H1 (cell line): ENCODE measurements around the gene CUBN. TPM values are rescaled to one million over a fixed set of nuclear protein-coding genes. Genes with fewer than 3 reads are reported as not detected.

Source experiments
- CHD7 ChIP-seq: fragments of 300-600 bp; sonication (generic); IDR thresholded peaks from 2 replicates; pipeline ENCODE4 v1.7.1; 2012; ENCODE audit warnings: low read length, moderate library complexity, mild to moderate bottlenecking, inconsistent platforms; ENCODE audit not compliant: insufficient replicate concordance
- CTBP2 ChIP-seq: IDR thresholded peaks from 2 replicates; pipeline ENCODE4 v1.7.0; 2011; ENCODE audit warnings: borderline replicate concordance, mild to moderate bottlenecking, moderate library complexity, mixed read lengths, low read length; ENCODE audit not compliant: insufficient read depth, insufficient read length
- GTF2F1 ChIP-seq: IDR thresholded peaks from 2 replicates; pipeline ENCODE4 v1.6.1; 2012; ENCODE audit warnings: low read depth, low read length, improper control_type of control experiment, borderline replicate concordance
- HDAC2 ChIP-seq, 2 experiments: fragments of 300-600 bp in 1 of 2; sonication (generic) in 1 of 2; IDR thresholded peaks; 2 replicates each; pipeline ENCODE4 v1.6.1; 2011 to 2012; ENCODE audit warnings: low read depth in 2 of 2, low read length in 2 of 2, mild to moderate bottlenecking in 2 of 2, moderate library complexity in 2 of 2, borderline replicate concordance in 1 of 2, inconsistent platforms in 1 of 2
- polyA plus RNA-seq, 7 experiments: library from polyadenylated mRNA; depleted of rRNA in 3 of 7; stranded (reverse) in 5 of 7; unstranded in 2 of 7; fragments of >200 nt in 5 of 7; fragments of 200-250 nt in 2 of 7; gene quantifications; 1 replicate in 5 of 7; 2 replicates in 1 of 7; 4 replicates in 1 of 7; pipeline versions ENCODE4 v1.2.1 to v1.2.3, GENCODE V29; 2011 to 2013; ENCODE audit warnings: missing spikeins in 2 of 7, mixed read lengths in 2 of 7
- total RNA-seq: library from RNA; stranded (reverse); fragmentation: NEBNext Ultra II Directional; extraction: Animal tissue kit (Norgen Biotek cat#: 25700); gene quantifications from 2 replicates; pipeline ENCODE4 v1.2.1, GENCODE V29; 2021

CUBN gene
- total and polyA plus RNA-seq, 2 of the 8 experiments (the other 6 are each of a cell fraction or from before 2014, with no cell fraction given), result 0.04 to 0.08 TPM

GRCh38 chr10:17138460-17139042, 8.9 kb upstream of the CUBN start (continued):
- no peak for TF ChIP-seq CHD7
- no peak for TF ChIP-seq HDAC2 (IDR thresholded peaks at IDR 0.05; ENCODE audit: borderline replicate concordance in 1 of 2, low read depth in 2 of 2, low read length in 2 of 2)
- TF ChIP-seq GTF2F1, result no peak
- TF ChIP-seq CTBP2, result no peak
